Measurements from ENCODE around the gene PCED1A.

The PCED1A gene

GRCh38 chr20:2804041-2804828 lies 36.2 kb downstream of the PCED1A start:
- DNase-seq (ENCODE audit: low read depth in 2 of 2): no peak

- no peak for DNase-seq (ENCODE audit: low read depth in 2 of 2)
Measured at GRCh38 chr20:2801286-2801728, 39.1 kb downstream of the PCED1A start.

GRCh38 chr20:2800521-2801285 lies 39.8 kb downstream of the PCED1A start, which contains the start of gene CPXM1:
Gene CPXM1, minus strand, starts transcription at chr20:2800627. Its CDS starts 55 bp downstream, at chr20:2800572.
- DNase-seq (ENCODE audit: low read depth in 2 of 2): no peak

- no peak for DNase-seq (ENCODE audit: low read depth in 2 of 2)
Measured at GRCh38 chr20:2799688-2800520, 40.6 kb downstream of the PCED1A start.

- no peak for DNase-seq (ENCODE audit: low read depth in 2 of 2)
Measured at GRCh38 chr20:2799271-2799670, 41.2 kb downstream of the PCED1A start.

- no peak for DNase-seq (ENCODE audit: low read depth in 2 of 2)
Measured at GRCh38 chr20:2798814-2799213, 41.6 kb downstream of the PCED1A start.

GRCh38 chr20:2798095-2798805 lies 42.2 kb downstream of the PCED1A start:
- DNase-seq (ENCODE audit: low read depth in 2 of 2): no peak

GRCh38 chr20:2797136-2797983 lies 43.1 kb downstream of the PCED1A start:
- no peak for DNase-seq (ENCODE audit: low read depth in 2 of 2)

- no peak for DNase-seq (ENCODE audit: low read depth in 2 of 2)
Measured at GRCh38 chr20:2796011-2796660, 44.3 kb downstream of the PCED1A start.

- no peak for DNase-seq (ENCODE audit: low read depth in 2 of 2)
Measured at GRCh38 chr20:2795451-2795850, 45.0 kb downstream of the PCED1A start.

- no peak for DNase-seq (ENCODE audit: low read depth in 2 of 2)
Measured at GRCh38 chr20:2794866-2795447, 45.5 kb downstream of the PCED1A start.

- DNase-seq (ENCODE audit: low read depth in 2 of 2): no peak
Measured at GRCh38 chr20:2794202-2794748, 46.2 kb downstream of the PCED1A start.

- no peak for DNase-seq (ENCODE audit: low read depth in 2 of 2)
Measured at GRCh38 chr20:2793471-2793870, 47.0 kb downstream of the PCED1A start.

All from stimulated activated CD4-positive, alpha-beta T cell treated with anti-CD3 and anti-CD28 coated beads, Interleukin-12 subunit alpha, Interleukin-12 subunit beta, amount 100 ng/mL, for 24 hours (primary cell).